ENCODE measurements around the gene POU6F2. TPM values are rescaled to one million over a fixed set of nuclear protein-coding genes. Genes with fewer than 3 reads are reported as not detected.
A peak's percentile ranks its signal among the peaks of the same experiment; 100 is the strongest.

Gene POU6F2
- total RNA-seq, 1 donor from 2014 or later, result not detected

GRCh38 chr7:39432807-39433416 lies 455.2 kb downstream of the POU6F2 start:
- no peak for DNase-seq (ENCODE audit: low read depth in 2 of 2)

GRCh38 chr7:39433550-39433949 lies 455.8 kb downstream of the POU6F2 start:
- no peak for DNase-seq (ENCODE audit: low read depth in 2 of 2)

GRCh38 chr7:39434012-39434411 lies 456.3 kb downstream of the POU6F2 start:
- no peak for DNase-seq (ENCODE audit: low read depth in 2 of 2)

- DNase-seq (ENCODE audit: low read depth in 2 of 2), result no peak
Observed at GRCh38 chr7:39446546-39446945, 468.8 kb downstream of the POU6F2 start.

GRCh38 chr7:39451901-39452300 lies 474.2 kb downstream of the POU6F2 start:
- no peak for DNase-seq (ENCODE audit: low read depth in 2 of 2)

- DNase-seq (ENCODE audit: low read depth in 2 of 2), result peak; percentile 71 to 72
Observed at GRCh38 chr7:39453743-39454355, 476.1 kb downstream of the POU6F2 start.

- DNase-seq (ENCODE audit: low read depth in 2 of 2), result no peak
Observed at GRCh38 chr7:39458061-39458745, 480.5 kb downstream of the POU6F2 start.

- DNase-seq (ENCODE audit: low read depth in 2 of 2), result no peak
Observed at GRCh38 chr7:39459636-39460035, 481.9 kb downstream of the POU6F2 start.

GRCh38 chr7:39460486-39460885 lies 482.8 kb downstream of the POU6F2 start:
- no peak for DNase-seq (ENCODE audit: low read depth in 2 of 2)

- DNase-seq (ENCODE audit: low read depth in 2 of 2), result no peak
Observed at GRCh38 chr7:39461263-39461820, 483.6 kb downstream of the POU6F2 start.

- no peak for DNase-seq (ENCODE audit: low read depth in 2 of 2)
Observed at GRCh38 chr7:39463252-39463651, 485.5 kb downstream of the POU6F2 start.

- no peak for DNase-seq (ENCODE audit: low read depth in 2 of 2)
Observed at GRCh38 chr7:39464350-39465054, 486.8 kb downstream of the POU6F2 start.

GRCh38 chr7:39465055-39465929 lies 487.6 kb downstream of the POU6F2 start:
- DNase-seq (ENCODE audit: low read depth in 2 of 2), result peak; percentile 59 to 69

GRCh38 chr7:39468261-39468660 lies 490.6 kb downstream of the POU6F2 start:
- DNase-seq (ENCODE audit: low read depth in 2 of 2), result no peak

- no peak for DNase-seq (ENCODE audit: low read depth in 2 of 2)
Observed at GRCh38 chr7:39468808-39469374, 491.2 kb downstream of the POU6F2 start.

GRCh38 chr7:39480901-39481300 lies 503.2 kb downstream of the POU6F2 start:
- no peak for DNase-seq (ENCODE audit: low read depth in 2 of 2)

- DNase-seq (ENCODE audit: low read depth in 2 of 2), result no peak
Observed at GRCh38 chr7:39488467-39489393, 511.0 kb downstream of the POU6F2 start.

GRCh38 chr7:39490296-39490695 lies 512.6 kb downstream of the POU6F2 start:
- DNase-seq (ENCODE audit: low read depth in 2 of 2), result no peak

GRCh38 chr7:39493934-39494333 lies 516.2 kb downstream of the POU6F2 start:
- DNase-seq (ENCODE audit: low read depth in 2 of 2), result no peak

- no peak for DNase-seq (ENCODE audit: low read depth in 2 of 2)
Observed at GRCh38 chr7:39501358-39501757, 523.6 kb downstream of the POU6F2 start.

Data from lung microvascular endothelial cell (primary cell).